Parathyroid adenoma (tissue), 2 donors: ENCODE results near the gene CAPZA1.

Experiments used
- H2AFZ ChIP-seq: fragments of 300-600 bp; sonication (generic); one replicate; pipeline ENCODE4 v1.7.0; 2017; ENCODE audit warnings: antibody characterized with exemption, mild to moderate bottlenecking
- H3K27ac ChIP-seq: fragments of 300-600 bp; sonication (generic); one replicate; pipeline ENCODE4 v1.7.0; 2017
- H3K27me3 ChIP-seq: fragments of 300-600 bp; sonication (generic); one replicate; pipeline ENCODE4 v1.7.0; 2017; ENCODE audit warnings: low read length; ENCODE audit not compliant: control insufficient read depth, insufficient read depth
- H3K36me3 ChIP-seq: fragments of 300-600 bp; sonication (generic); one replicate; pipeline ENCODE4 v1.7.0; 2017; ENCODE audit warnings: low read length; ENCODE audit not compliant: control insufficient read depth, insufficient read depth
- H3K4me1 ChIP-seq: fragments of 300-600 bp; sonication (generic); one replicate; pipeline ENCODE4 v1.7.0; 2017; ENCODE audit warnings: control low read depth
- H3K4me2 ChIP-seq: fragments of 300-600 bp; sonication (generic); one replicate; pipeline ENCODE4 v1.7.0; 2017; ENCODE audit warnings: low read length
- H3K4me3 ChIP-seq: fragments of 300-600 bp; sonication (generic); one replicate; pipeline ENCODE4 v1.7.0; 2017; ENCODE audit warnings: low read depth, low read length
- H3K79me2 ChIP-seq: fragments of 300-600 bp; sonication (generic); one replicate; pipeline ENCODE4 v1.7.0; 2017; ENCODE audit warnings: control low read depth
- H3K9ac ChIP-seq: fragments of 300-600 bp; sonication (generic); one replicate; pipeline ENCODE4 v1.7.0; 2017; ENCODE audit warnings: mild to moderate bottlenecking
- H3K9me3 ChIP-seq: fragments of 300-600 bp; sonication (generic); one replicate; pipeline ENCODE4 v1.7.0; 2017; ENCODE audit warnings: low read length; ENCODE audit not compliant: control insufficient read depth
- CTCF ChIP-seq: fragments of 300-600 bp; sonication (generic); IDR thresholded peaks from one replicate; pipeline ENCODE4 v1.7.0; 2017; ENCODE audit warnings: antibody characterized with exemption, mild to moderate bottlenecking
- donor health status: primary hyperparathyroidism.

The CAPZA1 gene

GRCh38 chr1:112712191-112712590 is 92.6 kb downstream of the CAPZA1 start:
- H3K79me2 ChIP-seq = no peaks in the 10 kb centered on the region

GRCh38 chr1:112712701-112713128 is 93.1 kb downstream of the CAPZA1 start:
- Histone ChIP-seq H2AFZ (no peak overlapping the region), H3K27me3 (no peaks in the 10 kb centered on the region), H3K4me3 (no peak overlapping the region), H3K4me1 (peaks cover 9% of the 10 kb centered on the region), H3K9me3 (no peaks in the 10 kb centered on the region), H3K9ac (no peak overlapping the region), H3K4me2 (no peak overlapping the region), H3K79me2 (no peaks in the 10 kb centered on the region), H3K27ac (no peak overlapping the region), H3K36me3 (no peaks in the 10 kb centered on the region)
- no peak for TF ChIP-seq CTCF

More at GRCh38 chr1:112712191-112712590, 92.6 kb downstream of the CAPZA1 start:
- Histone ChIP-seq H3K4me1 (peaks cover 12% of the 10 kb centered on the region), H3K4me3 (no peak overlapping the region), H3K36me3 (no peaks in the 10 kb centered on the region), H3K4me2 (no peak overlapping the region), H3K9ac (no peak overlapping the region), H3K27me3 (no peaks in the 10 kb centered on the region), H3K9me3 (no peaks in the 10 kb centered on the region), H2AFZ (no peak overlapping the region), H3K27ac (no peak overlapping the region)
- no peak for TF ChIP-seq CTCF

GRCh38 chr1:112713466-112714312 is 94.1 kb downstream of the CAPZA1 start:
- Histone ChIP-seq H3K9me3 (no peaks in the 10 kb centered on the region), H3K4me3 (peak overlapping the region; percentile 63), H3K4me1 (peaks cover 7% of the 10 kb centered on the region), H3K4me2 (peak overlapping the region; percentile 73), H3K27me3 (no peaks in the 10 kb centered on the region), H3K36me3 (no peaks in the 10 kb centered on the region), H3K79me2 (no peaks in the 10 kb centered on the region), H3K27ac (peak overlapping the region; percentile 64), H2AFZ (peak overlapping the region; percentile 80), H3K9ac (no peak overlapping the region)
- no peak for TF ChIP-seq CTCF

- no peaks in the 10 kb centered on the region for H3K36me3 ChIP-seq
- no peaks in the 10 kb centered on the region for H3K79me2 ChIP-seq
- peak overlapping the region; percentile 80 for H2AFZ ChIP-seq
- no peak for TF ChIP-seq CTCF
- no peak overlapping the region for H3K9ac ChIP-seq
- peaks cover 7% of the 10 kb centered on the region for H3K4me1 ChIP-seq
- no peak overlapping the region for H3K27ac ChIP-seq
- H3K27me3 ChIP-seq = no peaks in the 10 kb centered on the region
- H3K9me3 ChIP-seq = no peaks in the 10 kb centered on the region
- H3K4me3 ChIP-seq = peak overlapping the region; percentile 63
- H3K4me2 ChIP-seq = peak overlapping the region; percentile 73
Measured at GRCh38 chr1:112714313-112715263, 95.0 kb downstream of the CAPZA1 start.
